GM19468 (cell line): ENCODE data around the gene LRRFIP1.
"Not testable (repeated sequence)": the region's sequence is repeated elsewhere in the genome, so short reads cannot be mapped to it uniquely, and the experiment has no call there.

Experiments used
- ATAC-seq: cut with Tn5 transposase; IDR thresholded peaks from one replicate; pipeline ENCODE4 v1.9.1; 2021; ENCODE audit warnings: mild to moderate bottlenecking, moderate library complexity, moderate number of reproducible peaks; ENCODE audit not compliant: unreplicated experiment; ENCODE audit errors: extremely low read depth

Gene LRRFIP1

GRCh38 chr2:237596520-237597195, 30.7 kb upstream of the LRRFIP1 start:
- ATAC-seq, result no peak

- ATAC-seq, result no peak
These were observed 29.9 kb upstream of the LRRFIP1 start for GRCh38 chr2:237597196-237598145.

DNA sequence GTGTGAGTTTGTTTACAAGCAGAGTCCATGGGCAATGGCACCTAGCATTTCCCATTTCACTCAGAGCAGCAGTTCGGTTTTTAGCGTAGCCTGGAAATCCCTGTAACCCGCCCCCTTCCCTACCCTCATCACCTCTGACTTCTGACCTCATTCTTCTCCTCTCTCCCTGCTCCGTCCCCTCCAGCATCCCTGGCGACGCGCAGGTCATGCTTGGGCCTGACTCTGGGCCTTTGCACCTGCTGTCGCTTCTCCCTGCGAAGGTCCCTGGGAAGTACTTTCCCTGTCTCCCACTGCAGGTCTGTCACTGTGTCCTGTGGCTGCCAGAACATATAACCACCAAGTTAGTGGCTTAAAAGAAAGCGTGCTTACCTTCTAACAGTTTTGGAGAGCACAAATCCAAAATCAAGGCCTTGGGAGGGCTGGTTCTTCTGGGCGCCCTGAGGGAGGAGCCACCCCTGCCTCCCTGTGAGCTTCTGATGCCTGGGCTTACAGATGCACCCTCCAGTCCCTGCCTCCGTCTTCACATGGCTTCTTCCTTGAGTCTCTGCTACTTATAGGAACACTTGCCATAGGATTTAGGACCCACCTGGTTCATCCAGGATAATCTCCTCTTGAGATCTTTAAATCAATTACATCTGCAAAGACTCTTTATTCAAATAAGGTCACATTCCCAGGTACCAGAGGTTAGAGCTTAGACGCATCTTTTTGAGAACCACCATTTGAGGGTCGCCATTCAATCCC, 28.7 kb upstream of the LRRFIP1 start:
- ATAC-seq, result no peak

GRCh38 chr2:237599465-237600110, 27.8 kb upstream of the LRRFIP1 start:
- ATAC-seq, result no peak

- no peak for ATAC-seq
These were observed 27.1 kb upstream of the LRRFIP1 start for GRCh38 chr2:237600205-237600846.

DNA sequence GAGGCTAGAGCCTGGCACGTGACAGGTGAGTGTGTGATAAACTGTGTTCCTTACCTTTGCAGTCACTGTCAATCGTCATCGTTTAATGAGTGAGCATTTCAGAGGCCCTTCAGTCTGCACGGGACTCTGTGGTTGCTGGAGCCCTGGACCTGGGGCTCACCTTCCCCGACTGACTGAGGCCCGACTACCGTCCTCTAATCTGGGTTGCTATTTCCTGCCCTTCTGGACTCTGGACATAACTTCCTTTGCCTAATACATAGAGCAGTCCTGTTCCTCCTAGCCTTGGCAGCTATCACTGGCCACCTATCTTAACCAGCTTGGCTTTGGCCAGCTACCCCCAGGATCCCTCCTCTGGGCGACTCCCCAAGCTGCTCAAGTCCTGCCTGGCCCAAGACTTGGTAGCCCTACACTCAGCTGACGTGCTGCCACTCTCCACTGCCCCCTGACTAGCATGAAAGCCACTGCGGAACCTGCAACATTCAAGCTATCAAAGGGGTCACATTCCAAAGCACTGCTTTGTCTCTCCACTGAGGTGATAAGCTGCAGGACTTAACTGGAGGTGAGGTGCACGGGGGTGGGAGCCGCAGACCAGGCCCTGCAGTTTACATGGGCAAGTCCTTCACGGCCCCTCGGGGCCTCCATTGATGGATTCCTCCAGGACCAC, 25.8 kb upstream of the LRRFIP1 start:
- no peak for ATAC-seq

DNA sequence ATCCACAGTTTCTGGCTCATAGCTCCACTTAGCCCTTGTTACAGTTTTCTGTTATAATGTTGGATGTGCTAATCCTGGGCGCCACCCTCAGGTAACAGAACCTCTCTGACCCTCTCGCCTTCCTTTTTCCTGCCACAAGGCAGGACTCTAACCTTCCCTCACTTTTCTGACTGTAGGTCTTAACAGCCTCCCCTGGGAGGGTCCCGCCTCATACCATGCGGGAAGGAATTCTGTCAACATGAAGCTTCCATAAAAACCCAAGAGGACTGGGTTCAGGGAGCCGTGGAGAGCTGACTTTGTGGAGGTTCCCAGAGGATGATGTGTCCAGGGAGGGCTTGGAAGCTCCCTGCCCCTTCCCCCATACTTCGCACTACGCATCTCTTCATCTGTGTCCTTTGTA, 25.0 kb upstream of the LRRFIP1 start:
- no peak for ATAC-seq

DNA sequence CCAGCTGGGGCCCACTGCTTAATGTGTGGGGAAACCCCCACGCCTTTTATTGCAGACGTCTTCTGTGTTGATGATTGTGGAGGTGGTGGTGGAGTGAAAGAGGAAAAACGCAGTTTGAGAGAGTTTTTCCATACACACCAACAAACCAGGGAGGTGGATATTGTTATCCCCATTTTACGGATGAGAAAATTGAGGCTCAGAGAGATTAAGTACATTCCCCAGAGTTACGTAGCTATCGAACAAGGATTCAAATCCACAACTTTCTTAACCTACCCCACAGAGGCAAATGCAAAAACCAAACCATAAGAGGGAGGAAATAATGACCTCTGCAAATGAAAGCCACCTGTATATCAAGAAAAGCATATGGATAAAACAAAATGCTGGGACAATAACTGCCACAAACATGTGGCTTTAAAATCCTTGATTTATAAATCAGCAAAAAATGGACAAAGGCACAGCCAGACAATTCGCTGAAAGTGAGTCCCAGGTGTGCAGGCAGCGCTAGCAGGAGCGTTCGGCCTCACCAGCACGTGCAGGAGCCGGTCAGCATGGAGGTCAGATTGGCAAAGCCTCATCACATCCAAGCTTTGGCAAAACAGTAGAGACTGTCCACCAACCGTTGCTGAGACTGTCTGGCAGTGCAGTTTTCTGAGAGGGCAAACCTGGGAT, 24.2 kb upstream of the LRRFIP1 start:
- no peak for ATAC-seq

GRCh38 chr2:237603718-237604362, 23.5 kb upstream of the LRRFIP1 start:
- peak; percentile 63 for ATAC-seq

- no peak for ATAC-seq
These were observed 23.0 kb upstream of the LRRFIP1 start for GRCh38 chr2:237604391-237604790.

GRCh38 chr2:237604960-237605359, 22.4 kb upstream of the LRRFIP1 start:
- ATAC-seq, result no peak

- not testable (repeated sequence) for ATAC-seq
These were observed 20.9 kb upstream of the LRRFIP1 start for GRCh38 chr2:237606522-237606921.

- no peak for ATAC-seq
These were observed 14.6 kb upstream of the LRRFIP1 start for GRCh38 chr2:237612527-237613357.

DNA sequence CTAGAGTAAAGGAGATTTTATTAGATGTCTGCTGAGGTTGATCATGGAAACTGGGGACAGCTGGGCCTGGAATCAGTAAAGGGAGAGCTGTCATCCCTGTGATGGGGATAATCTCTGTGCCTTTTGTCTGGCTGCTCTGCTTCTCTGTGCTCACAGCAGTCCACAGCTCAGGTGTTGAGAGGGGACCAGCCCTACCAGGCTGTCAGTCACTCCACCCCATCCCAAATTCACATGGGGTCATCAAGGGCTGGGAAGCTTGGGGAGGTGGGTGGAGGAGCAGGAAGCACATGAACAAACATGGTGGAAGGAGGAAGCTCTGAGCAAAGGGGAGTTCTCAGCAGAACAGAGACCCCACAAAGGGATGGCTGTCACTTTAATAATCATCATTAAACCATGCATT, 13.7 kb upstream of the LRRFIP1 start:
- ATAC-seq, result no peak

- no peak for ATAC-seq
These were observed 13.2 kb upstream of the LRRFIP1 start for GRCh38 chr2:237614151-237614720.

GRCh38 chr2:237615631-237616249, 11.6 kb upstream of the LRRFIP1 start:
- no peak for ATAC-seq

GRCh38 chr2:237616373-237616733, 11.0 kb upstream of the LRRFIP1 start:
- ATAC-seq, result no peak
